ENCODE results near the gene TPCN1.

TPCN1 gene

DNA sequence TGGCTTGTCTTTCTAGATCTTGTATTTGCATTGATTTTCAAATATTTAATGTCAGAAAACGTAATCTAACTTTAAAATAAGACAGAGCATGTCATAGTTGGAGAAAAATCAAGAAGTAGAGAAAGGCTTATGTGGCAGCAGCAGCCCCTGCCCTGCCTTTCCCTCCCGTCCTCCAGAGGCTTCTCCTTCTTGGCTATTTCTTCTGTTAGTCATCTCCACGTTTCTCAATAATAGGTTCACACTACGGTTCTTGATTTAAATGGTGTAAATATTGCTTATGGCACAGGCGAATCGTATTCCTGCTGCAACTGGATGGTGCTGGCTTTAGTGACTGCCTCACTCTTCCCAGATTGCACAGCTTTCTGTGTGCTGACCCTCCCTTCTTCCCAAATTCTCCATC, 70.8 kb downstream of the TPCN1 start:
- no peak overlapping the region for H3K4me3 ChIP-seq (ENCODE audit: low read depth, low read length)
- in situ Hi-C loops (cut with HindIII; ENCODE audit: low sequenced_read_pairs): no loop called here
- TF ChIP-seq, protein P1, sequence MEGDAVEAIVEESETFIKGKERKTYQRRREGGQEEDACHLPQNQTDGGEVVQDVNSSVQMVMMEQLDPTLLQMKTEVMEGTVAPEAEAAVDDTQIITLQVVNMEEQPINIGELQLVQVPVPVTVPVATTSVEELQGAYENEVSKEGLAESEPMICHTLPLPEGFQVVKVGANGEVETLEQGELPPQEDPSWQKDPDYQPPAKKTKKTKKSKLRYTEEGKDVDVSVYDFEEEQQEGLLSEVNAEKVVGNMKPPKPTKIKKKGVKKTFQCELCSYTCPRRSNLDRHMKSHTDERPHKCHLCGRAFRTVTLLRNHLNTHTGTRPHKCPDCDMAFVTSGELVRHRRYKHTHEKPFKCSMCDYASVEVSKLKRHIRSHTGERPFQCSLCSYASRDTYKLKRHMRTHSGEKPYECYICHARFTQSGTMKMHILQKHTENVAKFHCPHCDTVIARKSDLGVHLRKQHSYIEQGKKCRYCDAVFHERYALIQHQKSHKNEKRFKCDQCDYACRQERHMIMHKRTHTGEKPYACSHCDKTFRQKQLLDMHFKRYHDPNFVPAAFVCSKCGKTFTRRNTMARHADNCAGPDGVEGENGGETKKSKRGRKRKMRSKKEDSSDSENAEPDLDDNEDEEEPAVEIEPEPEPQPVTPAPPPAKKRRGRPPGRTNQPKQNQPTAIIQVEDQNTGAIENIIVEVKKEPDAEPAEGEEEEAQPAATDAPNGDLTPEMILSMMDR (IDR thresholded peaks at IDR 0.05; ENCODE audit: low read depth, low read length): no peak
- peak; percentile 34 for DNase-seq (ENCODE audit: low read depth, low spot score)

DNA sequence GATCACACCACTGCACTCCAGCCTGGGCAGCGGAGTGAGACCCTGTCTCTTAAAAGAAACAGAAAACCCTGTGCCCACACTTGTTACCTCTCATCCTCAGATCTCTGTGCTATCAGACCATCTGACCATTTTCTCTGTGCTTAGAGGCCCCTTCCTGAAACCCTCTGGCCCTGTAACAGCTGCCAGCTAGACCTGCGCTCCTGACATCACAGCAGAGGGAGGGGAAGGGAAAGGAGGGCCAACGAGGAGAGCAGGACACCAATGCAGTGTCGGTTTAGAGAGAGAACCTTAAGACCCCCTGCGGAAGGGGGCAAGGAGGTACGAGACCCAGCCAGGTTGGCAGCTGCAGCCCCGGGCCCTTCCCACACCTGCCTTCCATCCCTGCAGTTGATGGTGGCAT, 71.3 kb downstream of the TPCN1 start:
- TF ChIP-seq, protein P1 (IDR thresholded peaks at IDR 0.05; ENCODE audit: low read depth, low read length): no peak
- in situ Hi-C loops (cut with HindIII; ENCODE audit: low sequenced_read_pairs): no loop called here
- H3K4me3 ChIP-seq (ENCODE audit: low read depth, low read length): no peak overlapping the region
- DNase-seq (ENCODE audit: low read depth, low spot score): no peak

DNA sequence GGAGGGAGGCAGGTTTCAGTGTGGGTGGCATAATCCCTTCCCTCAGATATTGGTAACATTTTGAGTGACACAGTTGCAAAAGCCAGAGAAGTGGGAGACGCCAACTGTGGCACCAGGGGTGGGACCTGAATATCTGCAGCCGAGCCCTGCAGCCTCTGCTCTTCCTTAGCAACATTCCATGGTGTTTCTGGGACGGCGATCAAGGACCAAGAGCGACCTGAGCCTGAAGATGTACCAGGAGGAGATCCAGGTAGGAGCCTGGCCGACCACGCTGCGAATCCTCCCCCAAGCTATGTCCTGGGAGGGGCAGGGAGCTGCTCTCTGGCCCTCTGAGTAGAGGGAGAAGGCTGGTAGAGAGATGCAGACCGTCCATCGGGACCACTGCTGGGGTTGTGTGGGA, 71.8 kb downstream of the TPCN1 start:
- DNase-seq (ENCODE audit: low read depth, low spot score): no peak
- in situ Hi-C loops (cut with HindIII; ENCODE audit: low sequenced_read_pairs): no loop called here
- no peak overlapping the region for H3K4me3 ChIP-seq (ENCODE audit: low read depth, low read length)
- TF ChIP-seq, protein P1 (IDR thresholded peaks at IDR 0.05; ENCODE audit: low read depth, low read length): no peak

DNA sequence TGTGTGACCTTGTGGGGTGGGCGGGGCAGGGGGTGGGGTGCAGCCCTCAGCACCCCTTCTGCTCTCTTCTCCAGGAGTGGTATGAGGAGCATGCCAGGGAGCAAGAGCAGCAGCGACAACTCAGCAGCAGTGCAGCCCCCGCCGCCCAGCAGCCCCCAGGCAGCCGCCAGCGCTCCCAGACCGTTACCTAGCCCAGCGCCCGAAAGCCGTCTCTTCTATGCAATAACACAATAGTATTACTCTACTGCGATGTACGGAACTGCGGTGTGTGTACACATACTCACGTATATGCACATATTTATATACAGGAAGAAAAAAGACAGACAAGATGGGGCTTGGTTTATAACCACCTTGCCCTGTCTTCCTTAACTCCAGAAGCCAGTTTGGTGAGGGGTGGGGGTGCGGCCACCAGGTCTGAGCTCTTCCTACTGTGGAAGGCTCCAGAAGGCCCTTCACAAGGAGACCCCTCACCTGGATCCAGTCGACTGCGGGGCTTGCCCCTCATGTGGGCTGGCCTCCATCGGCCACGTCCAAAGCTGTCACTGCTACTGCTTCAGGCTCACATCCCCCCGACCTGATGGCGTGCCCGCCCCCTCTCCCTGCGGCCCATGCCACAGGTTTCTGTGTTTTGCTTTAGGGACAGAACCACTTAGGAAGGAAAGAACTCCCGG, 74.8 kb downstream of the TPCN1 start:
- DNase-seq (ENCODE audit: low read depth, low spot score): no peak
- TF ChIP-seq, protein P1 (IDR thresholded peaks at IDR 0.05; ENCODE audit: low read depth, low read length): no peak
- no peak overlapping the region for H3K4me3 ChIP-seq (ENCODE audit: low read depth, low read length)
- in situ Hi-C loops (cut with HindIII; ENCODE audit: low sequenced_read_pairs): no loop called here

DNA sequence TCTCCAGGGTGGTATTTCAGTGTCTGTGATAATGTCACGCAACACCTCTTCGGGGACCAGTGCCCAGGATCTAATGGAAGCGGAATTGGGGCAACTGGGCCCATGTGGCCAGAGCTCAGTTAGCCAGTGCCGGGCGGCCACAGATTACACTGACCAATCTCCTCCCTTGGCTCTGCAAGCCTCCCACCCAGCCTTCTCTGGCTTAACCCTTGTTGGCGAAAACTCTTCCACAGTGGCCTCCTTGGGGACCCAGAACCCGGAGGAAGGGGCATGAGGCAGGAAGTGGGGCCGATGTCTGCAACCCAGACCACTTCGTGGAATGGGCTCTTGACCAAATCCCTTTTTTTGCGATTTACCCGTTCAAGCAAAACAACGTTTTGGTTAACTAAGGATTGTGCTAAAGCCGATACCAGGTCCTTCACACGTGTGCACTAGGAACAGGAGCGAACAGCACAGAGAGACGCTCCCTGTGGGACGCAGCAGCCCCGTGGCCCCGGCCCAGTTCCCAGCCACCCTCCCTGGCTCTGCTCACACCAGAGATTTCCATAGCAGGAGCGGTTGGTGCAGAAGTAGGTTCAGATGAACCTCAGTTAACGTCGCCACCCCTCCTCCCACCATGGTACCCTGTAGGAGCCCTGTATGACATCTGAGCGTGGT, 75.4 kb downstream of the TPCN1 start:
- no peak for DNase-seq (ENCODE audit: low read depth, low spot score)
- in situ Hi-C loops (cut with HindIII; ENCODE audit: low sequenced_read_pairs): no loop called here
- TF ChIP-seq, protein P1 (IDR thresholded peaks at IDR 0.05; ENCODE audit: low read depth, low read length): no peak
- no peak overlapping the region for H3K4me3 ChIP-seq (ENCODE audit: low read depth, low read length)

DNA sequence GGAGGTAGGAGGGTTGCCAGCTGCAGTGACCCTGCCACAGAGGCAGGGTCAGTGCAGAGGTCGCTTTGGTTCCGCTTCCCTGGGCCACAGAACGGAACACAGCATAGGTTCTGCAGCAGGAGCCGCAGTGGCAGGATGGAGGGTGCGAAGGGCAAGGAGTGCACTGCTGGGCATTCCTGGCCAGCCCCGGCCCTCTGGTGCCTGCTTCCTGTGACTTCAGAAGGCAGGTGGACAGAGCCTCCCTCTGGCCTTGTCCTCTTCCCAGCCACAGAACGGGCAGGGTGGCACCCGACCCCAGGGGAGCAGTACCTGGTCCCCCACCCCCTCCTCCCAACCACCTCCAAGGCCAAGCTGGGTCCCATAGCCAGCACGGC, 75.9 kb downstream of the TPCN1 start:
- no peak for DNase-seq (ENCODE audit: low read depth, low spot score)
- TF ChIP-seq, protein P1 (IDR thresholded peaks at IDR 0.05; ENCODE audit: low read depth, low read length): no peak
- in situ Hi-C loops (cut with HindIII; ENCODE audit: low sequenced_read_pairs): no loop called here
- no peak overlapping the region for H3K4me3 ChIP-seq (ENCODE audit: low read depth, low read length)

Measured in astrocyte of the spinal cord (primary cell).